HG03135 (cell line): ENCODE results near the gene OR6J1.
A peak's percentile ranks its signal among the peaks of the same experiment; 100 is the strongest.
"Not testable (repeated sequence)": the region's sequence is repeated elsewhere in the genome, so short reads cannot be mapped to it uniquely, and the experiment has no call there.

ENCODE experiments used
- ATAC-seq: cut with Tn5 transposase; IDR thresholded peaks from one replicate; pipeline ENCODE4 v1.9.1; 2021; ENCODE audit warnings: mild to moderate bottlenecking, moderate library complexity; ENCODE audit not compliant: unreplicated experiment

OR6J1 gene

GRCh38 chr14:22610931-22611330 is 33.2 kb downstream of the OR6J1 start:
- no peak for ATAC-seq

- ATAC-seq, result no peak
These were observed 36.9 kb downstream of the OR6J1 start for GRCh38 chr14:22607291-22607690.

GRCh38 chr14:22606380-22606779 is 37.8 kb downstream of the OR6J1 start:
- ATAC-seq, result no peak

- no peak for ATAC-seq
These were observed 41.3 kb downstream of the OR6J1 start for GRCh38 chr14:22602862-22603261.

GRCh38 chr14:22601996-22602395 is 42.2 kb downstream of the OR6J1 start:
- ATAC-seq, result no peak

- ATAC-seq, result no peak
These were observed 42.7 kb downstream of the OR6J1 start for GRCh38 chr14:22601456-22601855.

- ATAC-seq, result no peak
These were observed 44.1 kb downstream of the OR6J1 start for GRCh38 chr14:22600027-22600426.

GRCh38 chr14:22599349-22599748 is 44.8 kb downstream of the OR6J1 start:
- no peak for ATAC-seq

- ATAC-seq, result no peak
These were observed 45.3 kb downstream of the OR6J1 start for GRCh38 chr14:22598896-22599244.

GRCh38 chr14:22598099-22598895 is 45.9 kb downstream of the OR6J1 start, which contains the start of gene ABHD4:
TSS of gene ABHD4 (plus strand) at chr14:22598300. CDS start at chr14:22598307, 7 bp downstream.
- peak; percentile 68 for ATAC-seq

- ATAC-seq, result peak; percentile 15
These were observed 46.4 kb downstream of the OR6J1 start for GRCh38 chr14:22597771-22598098.

- ATAC-seq, result no peak
These were observed 46.9 kb downstream of the OR6J1 start for GRCh38 chr14:22597265-22597664.

- ATAC-seq, result no peak
These were observed 47.7 kb downstream of the OR6J1 start for GRCh38 chr14:22596354-22596879.

GRCh38 chr14:22594156-22594716 is 49.9 kb downstream of the OR6J1 start:
- ATAC-seq, result no peak

- no peak for ATAC-seq
These were observed 50.6 kb downstream of the OR6J1 start for GRCh38 chr14:22593601-22594000.

- no peak for ATAC-seq
These were observed 51.0 kb downstream of the OR6J1 start for GRCh38 chr14:22593189-22593588.

- ATAC-seq, result peak; percentile 82
These were observed 54.9 kb downstream of the OR6J1 start, which contains the start of gene DAD1 for GRCh38 chr14:22589096-22589839. TSS of gene DAD1 (minus strand) at chr14:22589224. CDS start at chr14:22589157, 67 bp downstream.

- ATAC-seq, result no peak
These were observed 55.5 kb downstream of the OR6J1 start for GRCh38 chr14:22588526-22589095.

GRCh38 chr14:22587677-22588422 is 56.3 kb downstream of the OR6J1 start:
- not testable (repeated sequence) for ATAC-seq

GRCh38 chr14:22587247-22587646 is 56.9 kb downstream of the OR6J1 start:
- no peak for ATAC-seq

GRCh38 chr14:22583994-22584393 is 60.2 kb downstream of the OR6J1 start:
- ATAC-seq, result no peak
